ENCODE measurements around the gene NTF4.
"Not testable (repeated sequence)": the region's sequence is repeated elsewhere in the genome, so short reads cannot be mapped to it uniquely, and the experiment has no call there.

Gene NTF4

DNA sequence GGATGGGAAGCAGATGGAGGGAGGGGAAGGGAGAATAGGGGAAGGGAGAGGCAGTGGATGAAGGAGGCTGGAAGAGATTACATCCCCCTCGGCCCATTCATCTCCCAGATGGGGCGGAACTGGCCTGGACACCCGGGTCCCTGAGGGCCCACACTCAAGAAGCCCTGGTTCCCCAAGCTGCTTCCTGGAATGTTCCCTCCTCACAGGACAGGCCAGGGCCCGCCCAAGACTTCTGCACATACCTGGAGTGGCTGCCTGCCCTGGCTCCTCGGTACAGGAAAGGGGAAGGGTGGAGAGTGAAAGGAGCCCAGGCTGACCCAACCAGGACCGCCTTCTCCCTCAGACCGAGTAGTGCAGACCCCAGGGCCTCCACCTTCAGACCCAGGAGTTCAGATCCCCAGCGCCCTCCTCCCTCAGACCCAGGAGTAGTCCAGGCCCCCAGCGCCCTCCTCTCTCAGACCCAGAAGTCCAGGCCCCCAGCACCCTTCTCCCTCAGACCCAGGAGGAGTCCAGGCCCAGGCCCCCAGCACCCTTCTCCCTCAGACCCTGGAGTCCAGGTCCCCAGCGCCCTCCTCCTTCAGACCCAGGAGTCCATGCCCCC, 489 bp downstream of the NTF4 start:
- TF ChIP-seq, protein P1, sequence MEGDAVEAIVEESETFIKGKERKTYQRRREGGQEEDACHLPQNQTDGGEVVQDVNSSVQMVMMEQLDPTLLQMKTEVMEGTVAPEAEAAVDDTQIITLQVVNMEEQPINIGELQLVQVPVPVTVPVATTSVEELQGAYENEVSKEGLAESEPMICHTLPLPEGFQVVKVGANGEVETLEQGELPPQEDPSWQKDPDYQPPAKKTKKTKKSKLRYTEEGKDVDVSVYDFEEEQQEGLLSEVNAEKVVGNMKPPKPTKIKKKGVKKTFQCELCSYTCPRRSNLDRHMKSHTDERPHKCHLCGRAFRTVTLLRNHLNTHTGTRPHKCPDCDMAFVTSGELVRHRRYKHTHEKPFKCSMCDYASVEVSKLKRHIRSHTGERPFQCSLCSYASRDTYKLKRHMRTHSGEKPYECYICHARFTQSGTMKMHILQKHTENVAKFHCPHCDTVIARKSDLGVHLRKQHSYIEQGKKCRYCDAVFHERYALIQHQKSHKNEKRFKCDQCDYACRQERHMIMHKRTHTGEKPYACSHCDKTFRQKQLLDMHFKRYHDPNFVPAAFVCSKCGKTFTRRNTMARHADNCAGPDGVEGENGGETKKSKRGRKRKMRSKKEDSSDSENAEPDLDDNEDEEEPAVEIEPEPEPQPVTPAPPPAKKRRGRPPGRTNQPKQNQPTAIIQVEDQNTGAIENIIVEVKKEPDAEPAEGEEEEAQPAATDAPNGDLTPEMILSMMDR (IDR thresholded peaks at IDR 0.05; ENCODE audit: borderline replicate concordance, insufficient read depth, low read depth, low read length) = no peak
- no peak overlapping the region for H3K4me3 ChIP-seq (ENCODE audit: low read depth, low read length)

- H3K4me3 ChIP-seq (ENCODE audit: low read depth, low read length) = no peak overlapping the region
- TF ChIP-seq, protein P1 (IDR thresholded peaks at IDR 0.05; ENCODE audit: borderline replicate concordance, insufficient read depth, low read depth, low read length) = no peak
These were observed 3.2 kb downstream of the NTF4 start for GRCh38 chr19:49061445-49061844.

GRCh38 chr19:49061000-49061399, 3.6 kb downstream of the NTF4 start:
- TF ChIP-seq, protein P1 (IDR thresholded peaks at IDR 0.05; ENCODE audit: borderline replicate concordance, insufficient read depth, low read depth, low read length) = no peak
- no peak overlapping the region for H3K4me3 ChIP-seq (ENCODE audit: low read depth, low read length)

DNA sequence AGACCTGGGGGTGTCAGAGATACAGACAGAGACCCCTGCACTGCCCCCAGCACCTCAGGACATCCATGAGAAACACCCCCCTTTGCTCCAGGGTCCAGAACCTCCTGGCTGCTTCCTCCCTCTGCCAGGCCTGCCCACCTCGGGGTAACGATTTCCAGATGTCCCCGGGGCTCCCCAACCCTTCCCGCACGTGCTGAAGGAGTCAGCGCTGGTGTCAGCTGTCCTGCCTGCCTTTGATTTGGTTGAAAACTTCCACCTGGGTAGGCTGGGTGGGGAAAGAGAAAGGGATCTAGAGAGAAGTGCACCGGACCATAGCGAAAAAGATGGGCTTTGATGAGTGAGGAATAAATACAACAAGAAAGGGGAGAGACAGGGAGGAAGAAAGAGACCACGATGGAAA, 5.6 kb downstream of the NTF4 start:
- no peak overlapping the region for H3K4me3 ChIP-seq (ENCODE audit: low read depth, low read length)
- TF ChIP-seq, protein P1 (IDR thresholded peaks at IDR 0.05; ENCODE audit: borderline replicate concordance, insufficient read depth, low read depth, low read length) = no peak

DNA sequence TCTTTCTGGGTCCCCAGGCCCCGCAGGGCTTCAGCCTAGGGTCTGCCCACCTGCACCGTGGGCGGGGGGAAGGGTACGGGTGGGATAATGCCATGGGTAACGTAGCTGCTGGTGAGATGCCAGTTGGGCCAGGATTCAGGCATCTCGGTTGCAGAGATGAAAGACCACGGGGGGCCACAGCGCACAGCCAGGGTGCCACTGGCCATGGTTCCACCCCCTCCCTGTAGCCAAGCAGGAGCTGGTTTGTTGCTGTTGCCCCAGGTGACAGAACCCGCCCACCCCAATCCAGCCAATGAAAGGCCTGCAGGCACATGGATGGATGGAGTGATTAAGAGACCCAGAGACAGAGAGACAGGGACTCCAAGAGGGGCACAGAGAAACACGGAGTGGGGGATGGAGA, 6.1 kb downstream of the NTF4 start:
- H3K4me3 ChIP-seq (ENCODE audit: low read depth, low read length) = no peak overlapping the region
- TF ChIP-seq, protein P1 (IDR thresholded peaks at IDR 0.05; ENCODE audit: borderline replicate concordance, insufficient read depth, low read depth, low read length) = no peak

DNA sequence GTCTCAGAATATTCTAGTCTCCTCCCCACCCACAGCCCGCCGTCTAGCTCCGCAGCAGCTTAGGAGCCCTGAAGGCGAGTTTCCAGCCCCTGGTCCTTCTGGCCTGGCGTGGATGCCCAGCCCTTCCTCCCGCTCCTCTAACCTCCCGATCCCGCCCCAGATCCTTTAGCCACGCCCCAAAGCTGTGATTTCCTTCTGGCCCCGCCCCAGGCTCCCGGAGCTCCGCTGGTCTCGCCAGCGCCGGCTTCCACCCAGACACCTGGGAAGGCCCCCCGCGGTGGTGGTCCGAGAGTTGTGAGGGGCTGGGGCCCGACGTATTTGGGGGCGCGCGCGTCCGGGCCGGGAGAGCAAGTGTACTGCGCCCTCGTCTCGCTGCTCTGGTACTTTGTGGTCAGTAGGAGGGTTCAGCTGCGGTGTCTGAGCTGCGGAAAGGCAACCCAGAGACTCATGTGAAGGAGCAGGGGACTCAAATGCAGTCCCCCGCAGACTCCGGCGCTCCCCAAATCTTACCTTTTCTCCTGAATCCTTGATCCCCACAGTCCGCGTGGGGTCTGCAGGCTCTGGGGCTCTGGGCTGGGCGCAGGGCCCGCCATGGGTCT, 6.9 kb downstream of the NTF4 start, which contains the start of gene CGB7:
CGB7 (minus strand) TSS at position 114 of the 599 bp plus-strand sequence. CDS start 2,374 bp downstream, outside the sequence.
- TF ChIP-seq, protein P1 (IDR thresholded peaks at IDR 0.05; ENCODE audit: borderline replicate concordance, insufficient read depth, low read depth, low read length) = no peak
- no peak within 1 kb of the TSS for H3K4me3 ChIP-seq (ENCODE audit: low read depth, low read length)

GRCh38 chr19:49056902-49057596, 7.6 kb downstream of the NTF4 start:
- H3K4me3 ChIP-seq (ENCODE audit: low read depth, low read length) = not testable (repeated sequence)
